GOT3 (cell line): ENCODE data around the gene TBC1D17.

Experiments
- DNase-seq: peaks from one replicate; lab custom pipeline; 2025; ENCODE audit warnings: mixed read lengths; lab: John Stamatoyannopoulos, UW

TBC1D17 gene

DNA sequence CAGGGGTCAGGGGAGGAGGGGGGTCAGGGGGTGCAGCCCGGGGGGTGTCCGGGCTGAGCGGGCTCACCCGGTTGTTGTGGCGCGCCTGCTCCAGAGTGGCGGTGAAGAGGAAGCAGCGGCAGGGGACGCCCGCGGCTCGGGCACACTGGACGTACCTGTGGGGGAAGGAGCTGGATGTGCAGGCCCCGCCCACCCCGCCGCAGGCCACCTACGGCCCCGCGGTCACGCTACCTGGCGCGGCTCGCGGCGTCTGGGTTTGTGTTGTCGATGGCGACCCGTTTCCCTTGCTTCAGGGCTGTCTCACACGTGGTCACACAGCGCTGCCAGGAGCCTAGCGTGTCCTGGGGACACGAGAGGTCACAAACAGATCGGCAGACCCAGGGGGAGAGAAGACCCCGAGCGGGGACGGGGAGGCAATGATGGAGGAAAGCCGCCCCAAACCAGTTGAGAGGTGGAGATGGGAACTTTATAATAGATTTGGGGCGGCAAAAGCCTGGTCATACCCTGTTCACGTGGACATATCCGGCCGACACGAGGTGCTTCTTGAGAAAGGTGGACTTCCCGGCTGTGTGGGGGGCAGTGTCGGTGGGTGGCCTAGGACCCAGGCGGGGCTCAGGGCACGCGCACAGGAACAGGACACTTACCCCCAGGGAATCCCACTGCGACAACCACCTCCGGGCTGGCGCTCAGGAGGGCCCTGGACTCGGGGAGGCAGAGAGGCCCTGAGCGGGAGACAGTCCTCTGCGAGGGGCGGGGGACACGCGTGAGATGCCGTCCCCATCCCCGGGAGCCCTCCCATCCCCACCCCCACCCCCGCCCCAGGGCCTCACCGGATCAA is 15.7 kb upstream of the TBC1D17 start:
- DNase-seq, result no peak

DNA sequence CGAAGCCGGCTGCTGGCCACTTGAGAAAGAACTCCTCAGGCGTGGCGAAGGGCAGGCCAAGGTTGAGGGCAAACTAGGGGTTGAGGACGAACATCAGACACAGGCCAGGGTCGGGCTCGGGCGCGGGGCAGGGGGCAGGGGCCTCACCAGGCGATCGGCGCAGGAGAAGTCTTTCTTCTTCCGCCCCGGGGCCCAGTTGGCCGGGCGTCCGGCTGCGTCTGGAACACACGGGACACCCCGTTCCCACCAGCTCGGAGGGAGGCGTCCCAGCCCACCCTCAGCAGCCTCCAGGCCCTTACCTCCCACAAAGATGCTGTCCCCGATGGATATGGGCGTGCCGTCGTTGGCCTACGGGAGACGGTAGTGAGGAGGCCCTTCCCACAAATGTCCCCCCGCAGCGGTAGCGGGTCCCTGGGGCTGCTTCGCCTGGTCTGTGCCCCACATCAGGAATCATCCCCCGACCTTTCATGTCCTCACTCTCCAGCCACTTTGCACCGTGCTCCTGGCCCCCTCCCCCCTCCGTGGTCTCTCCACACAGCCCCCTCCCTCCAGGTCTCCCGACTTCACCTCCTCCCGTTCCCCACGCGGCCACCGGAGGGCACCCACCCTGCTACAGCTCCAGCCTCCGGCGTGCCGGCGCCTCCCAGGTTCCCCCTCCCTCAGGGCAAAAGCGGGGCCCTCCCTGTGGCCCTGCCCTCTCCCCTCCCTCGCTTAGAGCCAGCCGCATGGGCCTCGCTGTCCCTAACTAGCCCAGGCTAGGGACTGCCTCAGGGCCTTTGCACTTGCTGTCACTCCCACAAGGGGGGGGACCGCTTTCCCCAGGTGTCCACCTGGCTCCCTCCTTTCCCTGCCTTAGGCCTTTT is 14.9 kb upstream of the TBC1D17 start:
- no peak for DNase-seq

- no peak for DNase-seq
These were observed 14.1 kb upstream of the TBC1D17 start for GRCh38 chr19:49863254-49863934.

GRCh38 chr19:49863935-49864320 is 13.6 kb upstream of the TBC1D17 start:
- DNase-seq, result no peak

DNA sequence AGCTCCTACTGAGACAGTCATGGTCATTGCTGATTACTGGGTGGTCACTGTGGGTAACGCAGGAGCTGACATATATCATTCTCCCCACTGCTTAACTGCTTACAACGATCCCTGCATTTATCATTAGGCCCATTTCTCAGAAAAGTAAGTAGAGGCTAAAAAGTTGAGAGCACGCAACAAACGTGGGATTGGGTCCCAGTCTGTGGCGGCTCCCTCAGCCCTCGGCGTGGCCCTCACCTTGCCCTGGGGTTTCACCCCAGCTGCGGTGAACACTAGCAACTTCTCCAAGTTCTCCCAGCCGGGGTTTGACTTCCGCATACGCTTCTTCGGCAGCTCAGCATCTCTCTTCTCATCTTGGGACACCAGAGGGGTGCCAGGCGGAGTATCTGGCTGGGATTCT is 12.6 kb upstream of the TBC1D17 start:
- no peak for DNase-seq

- peak; percentile 79 for DNase-seq
These were observed 10.3 kb upstream of the TBC1D17 start, which contains the start of gene PNKP for GRCh38 chr19:49866933-49867782. Gene PNKP, minus strand, starts transcription at chr19:49867576. Its CDS starts 372 bp downstream, at chr19:49867204.

GRCh38 chr19:49869009-49869483 is 8.5 kb upstream of the TBC1D17 start:
- DNase-seq, result no peak

DNA sequence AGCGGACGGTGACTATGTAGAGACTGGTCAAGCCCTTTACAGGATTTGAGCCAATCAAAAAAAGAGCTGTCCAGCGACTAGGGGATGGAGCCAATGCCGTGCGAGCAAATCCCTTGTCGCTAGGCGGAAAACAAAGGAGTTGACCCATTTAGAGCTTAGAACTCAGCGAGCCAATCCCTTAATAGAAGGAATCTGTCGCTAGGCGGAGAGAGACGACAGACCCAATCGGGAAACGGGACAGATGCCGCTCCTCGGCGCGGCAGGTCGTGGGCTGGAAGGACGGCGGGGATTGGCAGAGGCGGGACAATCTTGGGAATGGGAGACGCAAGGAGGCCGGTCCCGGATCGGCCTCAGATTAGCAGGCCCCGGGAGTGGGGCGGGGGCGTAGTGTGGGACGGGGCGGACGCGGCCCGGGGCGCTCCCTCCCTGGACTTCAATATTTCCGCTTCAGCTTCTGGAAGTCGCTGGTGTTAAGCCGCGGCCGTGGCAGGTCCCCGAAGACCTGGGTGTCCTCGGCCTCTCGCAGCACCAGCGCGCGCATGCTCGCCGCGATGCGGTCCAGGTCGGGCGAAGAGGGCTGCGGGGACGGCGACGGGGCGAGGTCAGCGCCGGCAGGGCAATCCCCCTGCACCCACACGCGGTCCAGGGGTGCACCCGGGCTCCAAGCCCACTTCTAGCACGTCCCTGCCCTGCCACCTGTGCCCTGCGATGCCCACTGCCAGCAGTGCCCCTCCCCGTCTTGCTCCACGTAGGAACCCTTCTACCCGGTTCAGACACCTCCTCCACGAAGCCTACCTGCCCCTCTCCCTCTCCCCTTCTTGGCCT is 7.8 kb upstream of the TBC1D17 start:
- DNase-seq, result peak; percentile 95

DNA sequence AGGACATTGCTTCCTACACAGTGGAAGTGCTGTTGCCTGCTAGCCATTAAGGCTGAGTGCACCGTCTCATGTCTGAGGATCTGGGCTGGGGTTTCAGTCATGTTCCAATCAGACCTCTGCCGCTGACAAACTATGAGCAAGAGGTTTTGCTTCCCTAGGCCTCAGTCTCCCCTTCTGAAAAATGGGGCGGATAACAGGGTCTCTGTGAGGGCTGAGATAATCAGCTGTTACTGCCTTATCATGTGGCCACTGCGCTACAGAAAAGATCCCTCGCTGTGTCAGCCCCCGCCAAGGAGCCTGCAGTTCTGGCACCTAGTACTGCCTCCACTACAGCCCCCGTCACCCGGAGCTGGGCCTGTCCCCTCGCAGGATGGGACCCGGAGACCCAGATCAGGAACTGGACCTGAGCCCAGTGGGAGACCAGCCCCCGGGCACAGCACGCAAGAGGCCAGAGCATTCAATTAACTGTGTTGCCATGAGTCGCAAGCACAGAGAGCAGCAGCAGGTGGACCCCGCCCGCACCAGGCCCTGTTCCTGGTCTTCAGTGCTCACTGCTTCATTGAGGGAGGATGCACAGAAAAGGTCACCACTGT is 7.1 kb upstream of the TBC1D17 start:
- DNase-seq, result no peak

GRCh38 chr19:49871349-49871985 is 6.0 kb upstream of the TBC1D17 start:
- DNase-seq, result no peak

DNA sequence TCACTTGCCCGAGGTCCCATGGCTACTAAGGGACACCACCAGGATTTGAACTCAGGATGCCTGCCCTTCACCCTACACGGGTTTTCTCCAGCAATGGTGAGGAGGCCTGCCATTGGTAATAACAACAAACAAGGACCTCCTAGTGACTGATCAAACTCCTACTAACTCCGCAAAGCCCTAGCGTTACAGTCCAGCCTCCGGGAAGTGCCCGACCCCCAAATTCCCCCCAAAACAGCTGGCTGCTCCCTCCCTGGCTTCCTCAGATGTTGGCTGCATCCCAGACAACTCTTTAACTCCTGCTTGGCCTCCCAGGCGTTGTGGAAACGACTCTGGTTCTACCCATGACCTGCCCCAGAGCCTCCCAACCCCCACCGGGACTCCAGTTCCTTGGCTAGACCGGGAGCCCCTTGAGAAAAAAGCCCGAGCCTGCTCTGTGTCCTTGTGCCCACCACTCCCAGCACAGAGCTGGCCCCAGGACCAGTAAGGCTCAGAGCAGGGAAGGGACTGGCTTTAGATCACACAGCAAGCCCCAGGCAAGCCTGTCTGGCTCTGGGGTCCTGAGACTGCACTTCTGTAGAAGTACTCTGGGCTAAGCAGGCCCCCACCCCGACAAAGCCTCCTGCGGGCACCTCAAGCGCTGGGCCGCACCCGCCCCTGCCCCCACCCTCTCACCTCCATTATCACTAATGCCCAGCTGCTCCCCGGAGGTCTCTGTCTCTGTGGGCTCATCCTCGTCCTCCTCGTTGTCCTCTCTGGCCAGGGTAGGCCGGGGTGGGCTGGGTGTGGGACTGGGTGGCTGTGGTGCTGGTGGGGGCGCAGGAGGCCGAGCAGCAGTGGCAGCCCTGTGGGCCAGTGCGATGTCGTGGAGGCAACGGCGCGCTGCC is 5.0 kb upstream of the TBC1D17 start:
- DNase-seq, result no peak

DNA sequence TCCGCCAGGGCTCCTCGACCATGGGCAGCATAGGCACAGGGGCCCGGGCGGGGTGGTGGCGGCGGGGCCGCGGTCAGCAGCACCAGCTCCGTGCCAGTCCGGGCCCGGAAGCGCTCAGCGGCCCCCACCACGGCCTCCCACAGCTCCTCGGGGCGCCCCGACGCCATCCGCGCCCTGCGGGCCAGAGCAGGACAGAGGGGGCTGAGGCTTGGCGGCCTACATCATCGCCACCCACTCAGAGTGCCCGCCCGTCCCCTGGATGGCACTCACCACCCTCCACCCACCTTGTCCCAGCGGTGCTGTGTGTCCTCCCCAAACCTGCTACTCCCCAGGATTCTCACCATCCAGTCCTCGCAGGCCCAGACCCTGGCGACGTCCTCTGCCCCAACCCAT is 4.4 kb upstream of the TBC1D17 start:
- DNase-seq, result no peak

GRCh38 chr19:49873834-49874233 is 3.7 kb upstream of the TBC1D17 start:
- DNase-seq, result no peak

GRCh38 chr19:49874503-49875157 is 2.9 kb upstream of the TBC1D17 start:
- DNase-seq, result no peak

- DNase-seq, result no peak
These were observed 2.3 kb upstream of the TBC1D17 start for GRCh38 chr19:49875177-49875576.

DNA sequence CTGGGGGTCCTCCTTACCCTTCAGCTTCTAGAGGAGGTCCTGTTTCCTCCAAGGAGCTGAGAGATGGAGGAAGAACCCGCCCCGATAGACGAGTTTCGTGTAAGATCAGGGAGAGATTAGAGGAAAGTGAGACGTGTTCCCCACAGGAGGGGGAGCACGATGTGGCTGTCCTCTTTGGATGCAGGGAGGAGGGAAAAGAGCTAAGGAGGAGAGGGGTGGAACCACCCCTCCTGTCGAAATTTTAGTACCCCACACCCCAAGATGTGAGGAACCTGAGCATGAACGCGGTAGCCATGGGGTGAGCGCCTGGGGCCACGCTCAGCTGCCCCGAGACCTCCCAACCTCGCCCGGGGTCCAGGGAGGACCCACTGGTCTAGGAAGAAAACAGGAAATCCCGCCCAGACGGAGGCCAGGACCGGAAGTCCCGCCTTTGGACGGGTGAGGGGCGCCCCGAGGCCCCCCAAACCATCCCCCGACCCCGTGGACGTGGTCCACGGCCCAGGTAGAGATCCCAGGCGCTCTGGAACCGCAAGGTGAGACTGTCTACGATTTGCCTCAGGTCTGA is 1.6 kb upstream of the TBC1D17 start:
- no peak for DNase-seq

GRCh38 chr19:49876422-49877019 is 981 bp upstream of the TBC1D17 start:
- peak; percentile 90 for DNase-seq
